OCI-LY1 (cell line): ENCODE data around the gene MAPK10.

ENCODE experiments used
- H2AFZ ChIP-seq: fragments of 200-600 bp; sonication (generic), shearing (Covaris generic); 2 replicates; pipeline ENCODE4 v1.6.0; 2014; ENCODE audit warnings: antibody characterized with exemption, mild to moderate bottlenecking, low read length
- H3F3A ChIP-seq: fragments of 200-600 bp; sonication (generic), shearing (Covaris generic); 2 replicates; pipeline ENCODE4 v1.6.0; 2014; ENCODE audit warnings: mild to moderate bottlenecking, antibody characterized with exemption, low read length, moderate library complexity; ENCODE audit not compliant: insufficient read depth
- H3K27ac ChIP-seq: fragments of 200-600 bp; sonication (generic); 2 replicates; pipeline ENCODE4 v1.5.1; 2014; ENCODE audit warnings: low read length, mixed run types, mild to moderate bottlenecking, low read depth; ENCODE audit not compliant: poor library complexity, severe bottlenecking
- H3K27me3 ChIP-seq: fragments of 200-600 bp; sonication (generic); 2 replicates; pipeline ENCODE4 v1.6.0; 2014; ENCODE audit warnings: antibody characterized with exemption, mild to moderate bottlenecking, low read length, moderate library complexity; ENCODE audit not compliant: insufficient read depth
- H3K36me3 ChIP-seq: fragments of 200-600 bp; sonication (generic); 2 replicates; pipeline ENCODE4 v1.6.1; 2014; ENCODE audit warnings: mild to moderate bottlenecking, antibody characterized with exemption, low read length, moderate library complexity, mixed read lengths; ENCODE audit not compliant: insufficient read depth
- H3K4me1 ChIP-seq: fragments of 200-600 bp; sonication (generic); 2 replicates; pipeline ENCODE4 v1.5.1; 2014; ENCODE audit warnings: mild to moderate bottlenecking, low read length, moderate library complexity; ENCODE audit not compliant: insufficient read depth, severe bottlenecking
- H3K4me2 ChIP-seq: fragments of 200-600 bp; sonication (generic), shearing (Covaris generic); 2 replicates; pipeline ENCODE4 v1.6.1; 2014; ENCODE audit warnings: low read length
- H3K4me3 ChIP-seq: fragments of 200-600 bp; sonication (generic); 2 replicates; pipeline ENCODE4 v1.5.1; 2014; ENCODE audit warnings: low read length, low read depth, mild to moderate bottlenecking, mixed read lengths; ENCODE audit not compliant: poor library complexity, severe bottlenecking
- H3K79me2 ChIP-seq: fragments of 200-600 bp; shearing (Covaris generic); 2 replicates; pipeline ENCODE4 v1.6.1; 2016; ENCODE audit warnings: mixed run types, low read length, mixed read lengths; ENCODE audit not compliant: insufficient read depth
- H3K9ac ChIP-seq: fragments of 200-600 bp; sonication (generic), shearing (Covaris generic); 2 replicates; pipeline ENCODE4 v1.6.1; 2014; ENCODE audit warnings: mild to moderate bottlenecking, low read length, mixed read lengths
- H3K9me2 ChIP-seq: fragments of 200-600 bp; sonication (generic), shearing (Covaris generic); 2 replicates; pipeline ENCODE4 v1.6.1; 2014; ENCODE audit warnings: low read depth, mild to moderate bottlenecking, low read length, mixed read lengths
- H3K9me3 ChIP-seq: fragments of 200-600 bp; shearing (Covaris generic); 2 replicates; pipeline ENCODE4 v1.6.1; 2014; ENCODE audit warnings: low read length, mixed read lengths
- H4K20me1 ChIP-seq: fragments of 200-600 bp; sonication (generic), shearing (Covaris generic); 2 replicates; pipeline ENCODE4 v1.6.0; 2016; ENCODE audit warnings: mild to moderate bottlenecking, low read length; ENCODE audit not compliant: insufficient read depth
- CTCF ChIP-seq: fragments of 200-600 bp; sonication (generic), shearing (Covaris generic); IDR thresholded peaks from 2 replicates; pipeline ENCODE4 v1.5.1; 2017; ENCODE audit warnings: mild to moderate bottlenecking, antibody characterized with exemption, low read length, moderate library complexity, mixed read lengths
- EZH2 ChIP-seq: fragments of 200-600 bp; sonication (generic), shearing (Covaris generic); IDR thresholded peaks from 2 replicates; pipeline ENCODE4 v1.8.0; 2017; ENCODE audit warnings: borderline replicate concordance, mixed run types, mild to moderate bottlenecking, antibody characterized with exemption, low read length, moderate library complexity, mixed read lengths

The MAPK10 gene

GRCh38 chr4:86269354-86269753 lies 90.5 kb downstream of the MAPK10 start:
- no peaks in the 10 kb centered on the region for H3F3A ChIP-seq
- H3K4me2 ChIP-seq = no peak overlapping the region
- no peak overlapping the region for H3K9ac ChIP-seq
- no peaks in the 10 kb centered on the region for H3K9me3 ChIP-seq
- H3K36me3 ChIP-seq = no peaks in the 10 kb centered on the region
- peaks cover 15% of the 10 kb centered on the region for H3K4me1 ChIP-seq
- H3K27me3 ChIP-seq = no peaks in the 10 kb centered on the region
- no peak overlapping the region for H3K4me3 ChIP-seq
- peak overlapping the region; percentile 55 for H3K27ac ChIP-seq
- no peaks in the 10 kb centered on the region for H4K20me1 ChIP-seq
- TF ChIP-seq EZH2 (no peak), CTCF (no peak)
- no peak overlapping the region for H2AFZ ChIP-seq
- no peaks in the 10 kb centered on the region for H3K9me2 ChIP-seq
- H3K79me2 ChIP-seq = no peaks in the 10 kb centered on the region

- no peaks in the 10 kb centered on the region for H3K79me2 ChIP-seq
- H3K4me1 ChIP-seq = peaks cover 7% of the 10 kb centered on the region
- H3K9ac ChIP-seq = no peak overlapping the region
- no peaks in the 10 kb centered on the region for H3K36me3 ChIP-seq
- H3K4me3 ChIP-seq = no peak overlapping the region
- H3F3A ChIP-seq = no peaks in the 10 kb centered on the region
- H2AFZ ChIP-seq = no peak overlapping the region
- H3K27me3 ChIP-seq = no peaks in the 10 kb centered on the region
- TF ChIP-seq CTCF (no peak), EZH2 (no peak)
- H3K9me3 ChIP-seq = no peaks in the 10 kb centered on the region
- no peaks in the 10 kb centered on the region for H4K20me1 ChIP-seq
- no peak overlapping the region for H3K4me2 ChIP-seq
- H3K27ac ChIP-seq = no peak overlapping the region
- H3K9me2 ChIP-seq = no peaks in the 10 kb centered on the region
Observed at GRCh38 chr4:86264241-86264640, 95.6 kb downstream of the MAPK10 start.

GRCh38 chr4:86261636-86262035 lies 98.2 kb downstream of the MAPK10 start:
- Histone ChIP-seq H3K27ac (no peak overlapping the region), H4K20me1 (no peaks in the 10 kb centered on the region), H3K4me3 (no peak overlapping the region), H3K27me3 (no peaks in the 10 kb centered on the region), H3K4me1 (no peaks in the 10 kb centered on the region), H3K9ac (no peak overlapping the region), H3F3A (no peaks in the 10 kb centered on the region), H3K9me3 (no peaks in the 10 kb centered on the region), H3K9me2 (no peaks in the 10 kb centered on the region), H2AFZ (no peak overlapping the region), H3K4me2 (no peak overlapping the region), H3K36me3 (no peaks in the 10 kb centered on the region), H3K79me2 (no peaks in the 10 kb centered on the region)
- TF ChIP-seq EZH2 = no peak
- no peak for TF ChIP-seq CTCF
